Stimulated activated CD4-positive, alpha-beta T cell treated with anti-CD3 and anti-CD28 coated beads, Interleukin-4, amount 100 ng/mL, for 48 hours (primary cell): ENCODE measurements around the gene BMPR2.
"Not testable (repeated sequence)": the region's sequence is repeated elsewhere in the genome, so short reads cannot be mapped to it uniquely, and the experiment has no call there.

Source experiments
- DNase-seq, 2 donors: peaks; one replicate each; pipeline ENCODE4 v3.0.0-alpha.2; 2020; ENCODE audit warnings: low read depth in 2 of 2

BMPR2 gene

GRCh38 chr2:202375609-202376408 is at the start of gene BMPR2:
BMPR2 (plus strand) TSS chr2:202376327; CDS start chr2:202377475, 1,148 bp downstream.
- peak; percentile 76 for DNase-seq

GRCh38 chr2:202327858-202328257 is 48.3 kb upstream of the BMPR2 start:
- DNase-seq: no peak

GRCh38 chr2:202335791-202336467 is 40.2 kb upstream of the BMPR2 start:
- no peak for DNase-seq

GRCh38 chr2:202337151-202337550 is 39.0 kb upstream of the BMPR2 start:
- DNase-seq: no peak

GRCh38 chr2:202337706-202338346 is 38.3 kb upstream of the BMPR2 start:
- DNase-seq: no peak

- no peak for DNase-seq
These were observed 36.9 kb upstream of the BMPR2 start for GRCh38 chr2:202339071-202339870.

GRCh38 chr2:202344178-202344577 is 31.9 kb upstream of the BMPR2 start:
- DNase-seq: no peak

- no peak for DNase-seq
These were observed 29.9 kb upstream of the BMPR2 start for GRCh38 chr2:202346180-202346579.

GRCh38 chr2:202353430-202353829 is 22.7 kb upstream of the BMPR2 start:
- no peak for DNase-seq

GRCh38 chr2:202355993-202356505 is 20.1 kb upstream of the BMPR2 start:
- DNase-seq: no peak

GRCh38 chr2:202358924-202359323 is 17.2 kb upstream of the BMPR2 start:
- DNase-seq: not testable (repeated sequence)

GRCh38 chr2:202360646-202361045 is 15.5 kb upstream of the BMPR2 start:
- DNase-seq: no peak

- DNase-seq: no peak
These were observed 15.0 kb upstream of the BMPR2 start for GRCh38 chr2:202361108-202361507.

- DNase-seq: no peak
These were observed 2.6 kb upstream of the BMPR2 start for GRCh38 chr2:202373490-202373889.

- not testable (repeated sequence) for DNase-seq
These were observed 1.7 kb upstream of the BMPR2 start for GRCh38 chr2:202374383-202374782.

GRCh38 chr2:202375033-202375608 is 1.0 kb upstream of the BMPR2 start:
- peak; percentile 34 to 44 for DNase-seq

- peak; percentile 28 to 32 for DNase-seq
These were observed 506 bp downstream of the BMPR2 start for GRCh38 chr2:202376460-202377206.

GRCh38 chr2:202377207-202377761 is 1.2 kb downstream of the BMPR2 start:
- DNase-seq: no peak

- DNase-seq: no peak
These were observed 1.9 kb downstream of the BMPR2 start for GRCh38 chr2:202378001-202378400.
